NK-92 treated with Interleukin-12 subunit alpha and Interleukin-12 subunit beta, amount 100 ng/mL, for 24 hours (cell line): ENCODE measurements around the gene CRBN.
A peak's percentile ranks its signal among the peaks of the same experiment; 100 is the strongest.

ENCODE experiments used
- DNase-seq: peaks from one replicate; lab custom pipeline; 2025; lab: John Stamatoyannopoulos, UW

CRBN gene

GRCh38 chr3:3170998-3171397, 8.5 kb downstream of the CRBN start:
- DNase-seq = no peak

DNA sequence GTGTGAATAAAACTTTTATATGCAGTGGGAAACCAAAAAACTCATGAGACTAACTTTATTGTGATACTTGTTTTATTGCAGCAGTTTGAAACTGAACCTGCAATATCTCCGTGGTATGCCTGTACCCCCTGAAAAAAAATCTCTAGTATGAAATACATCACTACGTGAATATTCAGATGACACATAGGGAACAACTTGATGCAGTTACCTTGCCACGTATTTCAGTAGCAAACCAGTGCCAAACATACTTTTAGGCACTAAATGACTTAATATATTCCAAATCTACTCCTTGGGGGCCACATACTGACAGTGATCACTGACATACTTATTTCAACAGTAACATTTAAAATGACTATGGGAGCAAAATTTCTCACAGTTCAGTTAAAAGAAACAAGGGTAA, 13.8 kb downstream of the CRBN start:
- no peak for DNase-seq

GRCh38 chr3:3165241-3165640, 14.2 kb downstream of the CRBN start:
- no peak for DNase-seq

DNA sequence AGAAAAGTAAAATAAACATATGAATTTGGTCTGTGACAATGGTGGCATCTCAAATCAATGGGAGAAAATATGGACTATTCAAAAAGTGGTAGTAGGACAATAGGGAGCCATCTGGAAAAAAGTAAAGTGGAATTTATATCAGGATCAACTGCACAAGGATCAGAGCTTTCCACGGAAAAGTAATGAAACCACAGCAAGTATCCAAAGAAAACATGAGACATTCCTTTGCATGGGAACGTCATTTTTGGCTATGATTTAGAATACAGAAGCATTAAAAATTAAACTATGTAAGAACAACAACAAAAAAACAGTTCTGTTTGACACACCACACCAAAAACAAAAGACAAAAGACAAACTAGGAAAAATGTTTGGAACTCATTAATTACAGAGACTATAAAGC, 18.7 kb downstream of the CRBN start:
- no peak for DNase-seq

GRCh38 chr3:3157484-3157883, 22.0 kb downstream of the CRBN start:
- no peak for DNase-seq

DNA sequence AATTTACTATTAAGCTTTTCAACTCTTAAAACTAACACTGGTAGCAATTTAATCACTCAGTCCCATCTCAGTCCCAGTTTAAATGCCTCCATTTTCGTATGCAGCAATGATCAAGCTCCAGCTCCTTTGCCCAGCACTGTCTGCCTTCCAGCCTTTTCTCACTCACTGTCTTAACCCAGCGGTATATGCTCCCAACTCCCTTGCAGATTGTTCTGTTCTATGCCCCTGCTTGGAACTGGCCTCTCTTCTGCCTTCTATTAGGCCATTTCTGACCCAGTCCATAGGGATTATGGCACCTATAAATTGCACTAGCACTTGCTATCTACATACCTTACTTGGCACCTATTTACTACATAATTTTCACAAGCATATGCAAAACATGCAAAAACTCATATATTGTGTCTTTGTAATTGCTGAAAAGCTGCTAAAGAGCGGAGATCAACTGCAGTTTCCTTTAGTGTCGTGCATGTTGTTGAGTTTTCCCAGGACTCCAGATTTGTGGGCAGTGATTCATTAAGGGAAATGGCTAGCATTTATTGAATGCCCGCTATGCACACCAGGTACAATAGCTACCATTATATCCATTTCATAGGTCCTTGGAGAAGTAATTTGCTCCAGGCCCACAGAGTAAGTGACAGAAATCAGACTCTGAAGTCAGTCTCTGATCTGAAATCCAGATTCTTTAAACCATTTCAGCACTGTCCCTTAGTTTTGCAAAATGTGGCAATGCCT, 24.4 kb downstream of the CRBN start:
- DNase-seq = no peak

DNA sequence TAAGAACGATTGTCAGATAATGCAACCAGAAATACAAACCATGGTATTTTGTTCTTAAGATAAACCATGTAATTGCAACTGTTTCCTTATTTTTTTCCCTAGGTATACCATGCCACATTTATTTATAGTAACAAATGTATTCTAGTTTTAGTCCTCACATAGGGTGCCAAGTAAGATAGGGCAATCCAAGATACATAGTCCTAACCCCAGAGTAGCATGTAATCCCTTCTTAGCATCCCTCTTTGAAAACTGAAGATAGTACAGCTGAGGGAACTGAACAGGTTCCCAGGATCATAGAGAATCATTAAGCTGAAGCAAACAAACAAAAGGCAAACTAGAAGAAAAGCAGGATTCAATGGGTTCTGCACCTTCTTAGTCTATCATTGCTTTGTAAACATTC, 28.0 kb downstream of the CRBN start:
- no peak for DNase-seq

DNA sequence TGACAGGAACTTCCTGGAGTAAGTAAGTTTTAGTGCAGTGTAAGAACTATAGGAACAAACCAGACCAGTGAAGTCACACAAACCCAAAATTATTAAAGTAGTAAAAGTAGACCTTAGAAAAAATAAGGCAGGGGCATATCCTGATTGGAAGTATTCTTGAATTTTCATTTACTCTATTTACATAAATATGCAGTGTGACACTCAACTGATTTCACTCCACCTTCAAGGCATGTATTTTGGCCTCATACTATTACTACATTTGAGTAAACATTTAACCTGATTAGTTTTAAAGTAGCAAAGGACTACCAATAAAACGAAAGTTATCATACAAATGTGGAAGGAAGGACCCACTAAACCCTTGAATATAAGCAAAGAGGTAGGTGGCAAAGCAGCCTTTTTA, 29.9 kb downstream of the CRBN start:
- DNase-seq = no peak

- no peak for DNase-seq
Measured at GRCh38 chr3:3145831-3146230, 33.7 kb downstream of the CRBN start.

GRCh38 chr3:3141939-3142338, 37.6 kb downstream of the CRBN start:
- DNase-seq = no peak

DNA sequence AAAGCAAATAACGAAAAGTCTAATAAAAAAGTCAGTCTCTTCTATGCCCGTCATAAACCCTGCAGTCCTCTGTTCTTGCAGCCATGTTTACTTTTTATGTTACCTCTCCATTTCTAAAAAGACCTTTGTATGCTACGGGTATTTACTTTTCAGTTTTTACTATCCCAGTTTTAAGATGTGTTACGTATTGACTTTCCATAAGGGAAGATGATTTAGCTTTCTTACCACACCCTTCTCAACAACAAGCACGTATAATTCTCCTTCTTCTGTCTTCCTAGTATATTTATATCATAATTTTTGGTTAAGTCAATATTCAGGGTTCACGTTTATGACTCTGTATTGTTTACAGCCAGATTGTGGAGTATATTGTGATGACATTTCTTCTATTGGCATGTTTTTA, 42.0 kb downstream of the CRBN start:
- DNase-seq = no peak

GRCh38 chr3:3134750-3135448, 44.6 kb downstream of the CRBN start:
- no peak for DNase-seq

DNA sequence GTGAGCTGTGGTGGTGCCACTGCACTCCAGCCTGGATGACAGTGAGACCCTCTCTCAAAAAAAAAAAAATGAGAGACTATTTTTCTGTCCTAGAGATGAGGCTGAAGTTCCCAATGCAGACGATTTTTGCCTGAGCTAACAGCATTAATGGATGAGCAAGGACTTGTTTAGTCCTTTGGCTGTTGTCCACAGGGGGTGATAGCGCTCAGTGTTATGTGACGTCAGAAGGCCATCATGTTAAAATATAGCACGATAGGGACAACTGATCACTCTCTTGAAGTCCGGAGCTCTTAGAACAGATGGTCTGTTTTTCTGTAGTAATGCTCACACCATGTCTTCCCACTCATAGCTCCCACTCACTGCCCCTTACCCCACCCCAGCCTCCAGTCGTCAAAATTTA, 46.0 kb downstream of the CRBN start:
- DNase-seq = no peak

DNA sequence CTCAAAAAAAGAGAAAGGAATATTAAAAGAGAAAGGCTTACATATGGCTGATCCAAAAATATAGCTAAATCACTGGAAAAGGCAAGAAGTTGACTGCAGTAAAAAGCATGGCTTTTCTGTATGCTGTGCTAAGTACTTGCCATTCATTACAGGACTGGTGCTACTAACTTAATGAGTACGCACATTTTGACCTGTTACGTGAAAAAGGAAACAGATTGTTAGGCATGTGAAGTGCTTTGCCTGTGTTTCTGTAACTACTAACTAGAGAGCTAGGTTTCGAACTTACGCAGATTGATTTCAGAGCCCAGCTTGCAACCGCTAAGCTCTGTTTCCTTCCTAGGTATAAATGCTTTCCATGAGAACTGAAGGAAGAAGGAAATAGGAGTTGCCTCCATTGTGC, 49.9 kb downstream of the CRBN start:
- no peak for DNase-seq

DNA sequence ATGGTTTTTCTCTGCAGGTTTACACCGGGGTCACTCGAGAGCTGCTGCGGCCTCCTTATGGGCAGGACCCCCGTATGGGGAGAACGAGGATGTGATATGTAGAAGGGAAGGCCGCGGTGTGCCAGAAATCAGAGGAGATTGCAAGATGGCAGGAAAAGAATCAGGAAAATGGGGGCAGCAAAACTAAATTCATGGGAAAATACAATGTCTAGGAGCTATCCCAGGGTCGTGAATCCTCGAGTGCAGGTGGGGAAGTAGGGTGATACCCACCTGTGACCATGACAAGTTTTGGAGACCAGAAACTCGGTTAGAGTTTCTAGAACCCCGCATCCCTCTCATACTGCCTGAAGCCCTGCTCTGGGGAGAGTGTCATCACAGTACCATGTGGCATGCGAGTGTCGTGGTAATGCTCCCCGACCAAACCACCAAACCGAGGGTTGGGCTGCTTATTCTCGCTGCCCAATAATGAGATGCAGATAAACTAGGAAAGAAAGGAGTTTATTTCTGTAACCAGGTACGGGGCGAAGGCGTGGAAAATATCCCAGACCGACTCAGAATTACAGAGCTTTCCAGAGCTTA, 52.0 kb downstream of the CRBN start:
- no peak for DNase-seq

- DNase-seq = peak; percentile 85
Measured at GRCh38 chr3:3126477-3127431, 52.7 kb downstream of the CRBN start, which contains the start of gene TRNT1. Gene TRNT1 (plus strand): TSS chr3:3126940. CDS start chr3:3129041, 2,101 bp downstream.

- no peak for DNase-seq
Measured at GRCh38 chr3:3125977-3126376, 53.5 kb downstream of the CRBN start.

- DNase-seq = peak; percentile 34
Measured at GRCh38 chr3:3119393-3119851, 60.1 kb downstream of the CRBN start.

GRCh38 chr3:3117651-3118050, 61.8 kb downstream of the CRBN start:
- DNase-seq = no peak

- no peak for DNase-seq
Measured at GRCh38 chr3:3113042-3113709, 66.3 kb downstream of the CRBN start.

- no peak for DNase-seq
Measured at GRCh38 chr3:3110749-3111361, 68.6 kb downstream of the CRBN start.
